SK-N-SH (cell line): ENCODE data around the gene MAPRE2.

Experiments used
- CHD2 ChIP-seq: fragments of 150-350 bp; IDR thresholded peaks from 2 replicates; pipeline ENCODE4 v1.6.1; 2018; ENCODE audit warnings: low read length; ENCODE audit not compliant: partially characterized antibody
- CTCF ChIP-seq: fragments of 200-600 bp; sonication (generic); IDR thresholded peaks from 2 replicates; pipeline ENCODE4 v1.6.1; 2017; ENCODE audit warnings: antibody characterized with exemption, mild to moderate bottlenecking, moderate library complexity
- EP300 ChIP-seq, 2 experiments: IDR thresholded peaks; 2 replicates each; pipeline versions ENCODE4 v1.4.0 to v1.6.1; 2012; ENCODE audit warnings: borderline replicate concordance in 1 of 2, low read depth in 1 of 2, low read length in 1 of 2
- EZH2phosphoT487 ChIP-seq: fragments of 200-600 bp; sonication (generic); IDR thresholded peaks from 2 replicates; pipeline ENCODE4 v1.6.1; 2017; ENCODE audit warnings: low read depth, mixed run types, mild to moderate bottlenecking, antibody characterized with exemption, moderate library complexity, borderline replicate concordance
- GABPA ChIP-seq: IDR thresholded peaks from 2 replicates; pipeline ENCODE4 v1.4.0; 2012; ENCODE audit warnings: low read depth, mild to moderate bottlenecking
- POLR2AphosphoS5 ChIP-seq: IDR thresholded peaks from 2 replicates; pipeline ENCODE4 v1.6.1; 2012; ENCODE audit warnings: low read depth, low read length
- RCOR1 ChIP-seq: fragments of 150-350 bp; IDR thresholded peaks from 2 replicates; pipeline ENCODE4 v1.6.1; 2017; ENCODE audit warnings: antibody characterized with exemption, low read length
- REST ChIP-seq: IDR thresholded peaks from 2 replicates; pipeline ENCODE4 v1.6.1; 2012; ENCODE audit warnings: mild to moderate bottlenecking, low read depth, low read length, moderate library complexity
- TCF12 ChIP-seq: IDR thresholded peaks from 2 replicates; pipeline ENCODE4 v1.4.0; 2012
- USF2 ChIP-seq: fragments of 150-350 bp; IDR thresholded peaks from 2 replicates; pipeline ENCODE4 v1.6.1; 2017; ENCODE audit warnings: antibody characterized with exemption, low read length, low read depth, borderline replicate concordance

- TF ChIP-seq REST (no peak), EP300 (IDR thresholded peaks at IDR 0.05; ENCODE audit: borderline replicate concordance in 1 of 2, low read depth in 1 of 2, low read length in 1 of 2) (no peak), TCF12 (no peak), CTCF (no peak), CHD2 (no peak), POLR2AphosphoS5 (no peak), GABPA (no peak), EZH2phosphoT487 (no peak), USF2 (no peak), RCOR1 (no peak)
Observed at GRCh38 chr18:35027206-35027605, 14.0 kb upstream of the MAPRE2 start.
